ENCODE measurements around the gene MAIP1. TPM values are rescaled to one million over a fixed set of nuclear protein-coding genes. Genes with fewer than 3 reads are reported as not detected.

MAIP1 gene
- total RNA-seq, 1 experiment from 2014 or later = 24.1 TPM

- ChIA-PET POLR2A (interaction anchor here (0.6 to 3.7 kb wide), 7 partner anchors 28 to 729 kb away, joined by 3 to 14 read pairs (median 3); no protein-coding TSS in a partner anchor), CTCF (interaction anchor here (0.6 to 12.4 kb wide), 34 partner anchors 9 to 910 kb away, joined by 3 to 239 read pairs (median 4); partner anchors contain the start of gene KCTD18)
- Mint-ChIP-seq H3K36me3 (ENCODE audit: insufficient read depth, unreplicated experiment) (peaks cover 10% of the 10 kb centered on the region), H3K9me3 (ENCODE audit: unreplicated experiment) (peaks cover 5% of the 10 kb centered on the region), H3K27ac (ENCODE audit: low read depth, unreplicated experiment) (no peak overlapping the region), H3K4me1 (ENCODE audit: insufficient read depth, unreplicated experiment) (peaks cover 25% of the 10 kb centered on the region), H3K27me3 (ENCODE audit: insufficient read depth, unreplicated experiment) (no peaks in the 10 kb centered on the region), H3K4me3 (ENCODE audit: unreplicated experiment) (no peak overlapping the region)
- intact Hi-C loops (cut with micrococcal nuclease) = loop anchor here (1.0 to 2.0 kb wide), 3 partner anchors 508 to 729 kb away; no protein-coding TSS in a partner anchor
- peak; percentile 56 for TF ChIP-seq CTCF (IDR thresholded peaks at IDR 0.05; ENCODE audit: unreplicated experiment)
- peak; percentile 33 for DNase-seq (ENCODE audit: unreplicated experiment)
- no TSS peak for BruUV-seq (replicated peaks)
Measured at GRCh38 chr2:199973703-199974102, 18.3 kb downstream of the MAIP1 start.

- ChIA-PET POLR2A (interaction anchor here (0.6 to 3.7 kb wide), 8 partner anchors 10 to 507 kb away, joined by 3 to 14 read pairs (median 3); partner anchors contain the start of genes MAIP1 and TYW5), CTCF (interaction anchor here (0.6 to 12.4 kb wide), 16 partner anchors 10 to 738 kb away, joined by 3 to 239 read pairs (median 4); partner anchors contain the start of gene KCTD18)
- Mint-ChIP-seq H3K36me3 (ENCODE audit: insufficient read depth, unreplicated experiment) (peaks cover under 1% of the 10 kb centered on the region), H3K27me3 (ENCODE audit: insufficient read depth, unreplicated experiment) (no peaks in the 10 kb centered on the region), H3K27ac (ENCODE audit: low read depth, unreplicated experiment) (peak overlapping the region; percentile 89), H3K4me3 (ENCODE audit: unreplicated experiment) (no peak overlapping the region), H3K9me3 (ENCODE audit: unreplicated experiment) (peaks cover 5% of the 10 kb centered on the region), H3K4me1 (ENCODE audit: insufficient read depth, unreplicated experiment) (peaks cover 31% of the 10 kb centered on the region)
- TF ChIP-seq CTCF (IDR thresholded peaks at IDR 0.05; ENCODE audit: unreplicated experiment) = no peak
- peak; percentile 12 for DNase-seq (ENCODE audit: unreplicated experiment)
- TSS peak; percentile 91 for BruUV-seq (replicated peaks)
- intact Hi-C loops (cut with micrococcal nuclease) = no loop called here
Measured at GRCh38 chr2:199975273-199975895, 20.0 kb downstream of the MAIP1 start.

- H3K36me3 Mint-ChIP-seq (ENCODE audit: insufficient read depth, unreplicated experiment) = peaks cover 7% of the 10 kb centered on the region
- peak; percentile 54 for DNase-seq (ENCODE audit: unreplicated experiment)
- TF ChIP-seq CTCF (IDR thresholded peaks at IDR 0.05; ENCODE audit: unreplicated experiment) = no peak
- POLR2A ChIA-PET = interaction anchor here (0.7 to 2.0 kb wide), 5 partner anchors 27 to 532 kb away, joined by 3 to 5 read pairs (median 3); partner anchors contain the start of genes KCTD18 and SPATS2L
- no peaks in the 10 kb centered on the region for H3K27me3 Mint-ChIP-seq (ENCODE audit: insufficient read depth, unreplicated experiment)
- no TSS peak for BruUV-seq (replicated peaks)
- H3K4me1 Mint-ChIP-seq (ENCODE audit: insufficient read depth, unreplicated experiment) = peaks cover 37% of the 10 kb centered on the region
- CTCF ChIA-PET = interaction anchor here (0.6 to 12.4 kb wide), 4 partner anchors 265 to 505 kb away, joined by 3 to 239 read pairs (median 14); no protein-coding TSS in a partner anchor
- peaks cover 5% of the 10 kb centered on the region for H3K9me3 Mint-ChIP-seq (ENCODE audit: unreplicated experiment)
- peak overlapping the region; percentile 59 for H3K27ac Mint-ChIP-seq (ENCODE audit: low read depth, unreplicated experiment)
- H3K4me3 Mint-ChIP-seq (ENCODE audit: unreplicated experiment) = no peak overlapping the region
- intact Hi-C loops (cut with micrococcal nuclease) = no loop called here
Measured at GRCh38 chr2:199977984-199978415, 22.6 kb downstream of the MAIP1 start.

GRCh38 chr2:199979398-199979797, 24.0 kb downstream of the MAIP1 start:
- TF ChIP-seq CTCF (IDR thresholded peaks at IDR 0.05; ENCODE audit: unreplicated experiment) = no peak
- peaks cover 5% of the 10 kb centered on the region for H3K9me3 Mint-ChIP-seq (ENCODE audit: unreplicated experiment)

More at GRCh38 chr2:199979398-199979797, 24.0 kb downstream of the MAIP1 start:
- Mint-ChIP-seq H3K4me1 (ENCODE audit: insufficient read depth, unreplicated experiment) (peaks cover 34% of the 10 kb centered on the region), H3K36me3 (ENCODE audit: insufficient read depth, unreplicated experiment) (peaks cover 7% of the 10 kb centered on the region), H3K4me3 (ENCODE audit: unreplicated experiment) (no peak overlapping the region), H3K27me3 (ENCODE audit: insufficient read depth, unreplicated experiment) (no peaks in the 10 kb centered on the region), H3K27ac (ENCODE audit: low read depth, unreplicated experiment) (peak overlapping the region; percentile 59)
- ChIA-PET POLR2A (interaction anchor here (0.9 to 2.0 kb wide), 4 partner anchors 10 to 504 kb away, joined by 3 to 11 read pairs (median 8); partner anchors contain the start of gene SPATS2L), CTCF (interaction anchor here (0.7 to 12.4 kb wide), 11 partner anchors 317 to 530 kb away, joined by 3 to 239 read pairs (median 5); partner anchors contain the start of gene KCTD18)
- no peak for DNase-seq (ENCODE audit: unreplicated experiment)
- BruUV-seq (replicated peaks) = no TSS peak
- intact Hi-C loops (cut with micrococcal nuclease) = no loop called here
